ENCODE data around the gene PRDM16. TPM values are rescaled to one million over a fixed set of nuclear protein-coding genes. Genes with fewer than 3 reads are reported as not detected.

The PRDM16 gene
- total and polyA plus RNA-seq, 3 donors from 2014 or later = 2.1 to 5.6 (median 4.7) TPM

- TF ChIP-seq CTCF (IDR thresholded peaks at IDR 0.05) (no peak), POLR2A (IDR thresholded peaks at IDR 0.05) (no peak)
- Histone ChIP-seq H3K27ac (no peak overlapping the region), H3K4me1 (no peaks in the 10 kb centered on the region), H3K9me3 (no peaks in the 10 kb centered on the region), H3K27me3 (no peaks in the 10 kb centered on the region), H3K36me3 (ENCODE audit: low read depth, missing control alignments) (no peaks in the 10 kb centered on the region), H3K4me3 (no peak overlapping the region)
- intact Hi-C loops (cut with DNase I; ENCODE audit: low total_unique reads) = no loop called here
- no peak for DNase-seq
- WGBS, 2 donors = 77 to 83% methylated on average over 12 of the region's 12 CpGs
Observed at GRCh38 chr1:3160647-3161145, 91.7 kb downstream of the PRDM16 start.

- intact Hi-C loops (cut with DNase I; ENCODE audit: low total_unique reads) = no loop called here
- no peak for TF ChIP-seq CTCF (IDR thresholded peaks at IDR 0.05)
- no peak for TF ChIP-seq POLR2A (IDR thresholded peaks at IDR 0.05)
- H3K4me3 ChIP-seq = no peak overlapping the region
- no peak for DNase-seq
- no peaks in the 10 kb centered on the region for H3K9me3 ChIP-seq
- no peaks in the 10 kb centered on the region for H3K27me3 ChIP-seq
- WGBS, 2 donors = 83 to 90% methylated on average over 22 to 30 of the region's 30 CpGs
- H3K36me3 ChIP-seq (ENCODE audit: low read depth, missing control alignments) = no peaks in the 10 kb centered on the region
- no peak overlapping the region for H3K27ac ChIP-seq
- no peaks in the 10 kb centered on the region for H3K4me1 ChIP-seq
Observed at GRCh38 chr1:3161176-3161840, 92.3 kb downstream of the PRDM16 start.

DNA sequence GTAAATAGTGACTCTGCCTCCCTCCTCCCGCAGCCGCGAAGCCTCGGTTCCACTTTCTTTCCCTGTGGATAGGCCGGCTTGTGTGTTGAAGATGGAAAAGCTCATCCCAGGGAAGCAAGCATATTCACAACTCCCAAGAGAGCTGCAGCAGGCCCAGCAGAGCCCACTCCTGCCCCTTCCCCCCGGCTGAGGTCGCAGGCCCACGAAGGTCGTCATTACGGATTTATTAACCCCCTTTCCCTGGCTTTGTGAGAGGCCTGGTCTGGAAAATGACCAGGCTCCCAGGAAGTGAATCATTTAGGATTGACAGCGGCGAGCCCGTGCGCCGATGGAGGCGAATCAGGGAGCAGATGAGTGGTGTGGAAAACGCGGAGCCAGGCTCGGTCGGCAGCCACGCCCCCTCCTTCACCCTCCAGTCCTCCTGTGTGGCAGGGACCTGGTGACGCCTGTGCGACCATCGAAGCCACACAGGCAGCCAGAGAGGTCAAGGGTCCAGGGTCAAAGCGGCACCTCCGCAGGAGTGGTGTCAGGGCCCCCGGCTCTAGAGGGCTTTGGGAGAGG is 93.4 kb downstream of the PRDM16 start:
- Histone ChIP-seq H3K9me3 (no peaks in the 10 kb centered on the region), H3K36me3 (ENCODE audit: low read depth, missing control alignments) (no peaks in the 10 kb centered on the region), H3K27me3 (no peaks in the 10 kb centered on the region), H3K27ac (no peak overlapping the region), H3K4me1 (no peaks in the 10 kb centered on the region), H3K4me3 (no peak overlapping the region)
- DNase-seq = no peak
- intact Hi-C loops (cut with DNase I; ENCODE audit: low total_unique reads) = no loop called here
- 83 to 86% methylated on average over 26 to 27 of the region's 27 CpGs for WGBS, 2 donors
- TF ChIP-seq CTCF (IDR thresholded peaks at IDR 0.05) (no peak), POLR2A (IDR thresholded peaks at IDR 0.05) (no peak)

GRCh38 chr1:3163356-3163755 is 94.4 kb downstream of the PRDM16 start:
- H3K27ac ChIP-seq = no peak overlapping the region
- no peak for DNase-seq

More at GRCh38 chr1:3163356-3163755, 94.4 kb downstream of the PRDM16 start:
- no peak overlapping the region for H3K4me3 ChIP-seq
- no peaks in the 10 kb centered on the region for H3K4me1 ChIP-seq
- no peaks in the 10 kb centered on the region for H3K27me3 ChIP-seq
- intact Hi-C loops (cut with DNase I; ENCODE audit: low total_unique reads) = no loop called here
- no peaks in the 10 kb centered on the region for H3K36me3 ChIP-seq (ENCODE audit: low read depth, missing control alignments)
- no peaks in the 10 kb centered on the region for H3K9me3 ChIP-seq
- TF ChIP-seq POLR2A (IDR thresholded peaks at IDR 0.05) = no peak
- TF ChIP-seq CTCF (IDR thresholded peaks at IDR 0.05) = no peak
- 85 to 89% methylated on average over 13 to 15 of the region's 15 CpGs for WGBS, 2 donors

Measured in testis (tissue), 3 donors.